Panc1 (cell line): ENCODE results near the gene MAP3K3. TPM values are rescaled to one million over a fixed set of nuclear protein-coding genes. Genes with fewer than 3 reads are reported as not detected.

Source experiments
- ATAC-seq: fragments of 200-7000 bp; cut with Tn5 transposase; 2 replicates; pipeline ENCODE4 v1.9.1; 2020; ENCODE audit warnings: mild to moderate bottlenecking, moderate library complexity
- BruUV-seq: library from RNA; stranded (reverse); fragments of 400-500 nt; replicated peaks from 2 replicates; lab custom pipeline; 2021; lab: Mats Ljungman, UMichigan
- CTCF ChIA-PET: fragments of 300-600 bp; sonication (Branson Sonifier 250); formaldehyde crosslinking; loops from one replicate; lab custom pipeline; 2022; ENCODE audit warnings: antibody characterized with exemption; lab: Charles Lee
- POLR2A ChIA-PET: fragments of 300-600 bp; sonication (Branson Sonifier 250); formaldehyde crosslinking; loops from one replicate; lab custom pipeline; 2022; ENCODE audit warnings: antibody characterized with exemption; lab: Charles Lee
- DNase-seq: peaks from one replicate; pipeline ENCODE4 v3.0.0-alpha.2; 2010; ENCODE audit warnings: low read depth, low spot score
- H3K27ac ChIP-seq: 2 replicates; pipeline ENCODE4 v1.5.1; 2011; ENCODE audit warnings: mild to moderate bottlenecking, low read length, inconsistent platforms
- H3K27me3 ChIP-seq: fragments of 200-500 bp; sonication (Bioruptor generic); 2 replicates; pipeline ENCODE4 v1.6.0; 2014; ENCODE audit warnings: low read length, inconsistent platforms; ENCODE audit not compliant: control insufficient read depth, insufficient read depth
- H3K36me3 ChIP-seq: fragments of 200-500 bp; sonication (Bioruptor generic); 2 replicates; pipeline ENCODE4 v1.5.1; 2014; ENCODE audit warnings: inconsistent platforms, mild to moderate bottlenecking, low read length, moderate library complexity; ENCODE audit not compliant: control insufficient read depth, insufficient read depth
- H3K4me1 ChIP-seq: 2 replicates; pipeline ENCODE4 v1.5.1; 2011; ENCODE audit warnings: inconsistent platforms, mild to moderate bottlenecking, low read length, moderate library complexity; ENCODE audit not compliant: control insufficient read depth, insufficient read depth
- H3K4me3 ChIP-seq, 2 experiments: 2 replicates each; pipeline ENCODE4 v1.5.1; 2011 to 2012; ENCODE audit warnings: low read depth in 2 of 2, low read length in 2 of 2, mild to moderate bottlenecking in 2 of 2, inconsistent platforms in 1 of 2, moderate library complexity in 1 of 2
- H3K9me3 ChIP-seq: fragments of 200-500 bp; sonication (Bioruptor generic); 2 replicates; pipeline ENCODE4 v1.5.1; 2014; ENCODE audit warnings: low read depth, mild to moderate bottlenecking, inconsistent platforms, low read length, moderate library complexity; ENCODE audit not compliant: control insufficient read depth, insufficient read depth
- POLR2AphosphoS5 ChIP-seq: IDR thresholded peaks from 2 replicates; pipeline ENCODE4 v1.6.1; 2012; ENCODE audit warnings: mild to moderate bottlenecking, low read depth, low read length, moderate library complexity
- SIN3A ChIP-seq: IDR thresholded peaks from 2 replicates; pipeline ENCODE4 v1.6.1; 2012; ENCODE audit warnings: low read depth, mild to moderate bottlenecking, low read length, moderate library complexity, borderline replicate concordance; ENCODE audit not compliant: insufficient read depth
- TCF7L2 ChIP-seq: IDR thresholded peaks from 2 replicates; pipeline ENCODE4 v1.6.1; 2011; ENCODE audit warnings: mild to moderate bottlenecking, low read depth, low read length, inconsistent platforms
- in situ Hi-C: cut with HindIII; loops from 2 replicates; pipeline ENCODE4 v1.10.0; 2016; ENCODE audit warnings: low sequenced_read_pairs, low pct_unique_long_range_greater_than_20kb
- intact Hi-C: fragments of 100-400 bp; cut with micrococcal nuclease; formaldehyde crosslinking; loops from one replicate; pipeline ENCODE4 v1.10.0; 2022; ENCODE audit not compliant: unreplicated experiment
- total RNA-seq: library from RNA; stranded (reverse); gene quantifications from one replicate; pipeline ENCODE4 v1.2.1, GENCODE V29; 2021; ENCODE audit not compliant: unreplicated experiment
- TF ChIP-seq, protein P1 (sequence below): fragments of 450-650 bp; IDR thresholded peaks from 2 replicates; pipeline ENCODE4 v1.5.1; 2017; ENCODE audit warnings: mild to moderate bottlenecking
- TF ChIP-seq, protein P2 (sequence below), 2 experiments: IDR thresholded peaks; 2 replicates each; pipeline ENCODE4 v1.6.1; 2011 to 2012; ENCODE audit warnings: low read depth in 2 of 2, control low read depth in 1 of 2, low read length in 1 of 2, mild to moderate bottlenecking in 1 of 2, moderate library complexity in 1 of 2; ENCODE audit not compliant: insufficient read depth in 1 of 2

The MAP3K3 gene
- total RNA-seq, 1 experiment from 2014 or later: 22.3 TPM

DNA sequence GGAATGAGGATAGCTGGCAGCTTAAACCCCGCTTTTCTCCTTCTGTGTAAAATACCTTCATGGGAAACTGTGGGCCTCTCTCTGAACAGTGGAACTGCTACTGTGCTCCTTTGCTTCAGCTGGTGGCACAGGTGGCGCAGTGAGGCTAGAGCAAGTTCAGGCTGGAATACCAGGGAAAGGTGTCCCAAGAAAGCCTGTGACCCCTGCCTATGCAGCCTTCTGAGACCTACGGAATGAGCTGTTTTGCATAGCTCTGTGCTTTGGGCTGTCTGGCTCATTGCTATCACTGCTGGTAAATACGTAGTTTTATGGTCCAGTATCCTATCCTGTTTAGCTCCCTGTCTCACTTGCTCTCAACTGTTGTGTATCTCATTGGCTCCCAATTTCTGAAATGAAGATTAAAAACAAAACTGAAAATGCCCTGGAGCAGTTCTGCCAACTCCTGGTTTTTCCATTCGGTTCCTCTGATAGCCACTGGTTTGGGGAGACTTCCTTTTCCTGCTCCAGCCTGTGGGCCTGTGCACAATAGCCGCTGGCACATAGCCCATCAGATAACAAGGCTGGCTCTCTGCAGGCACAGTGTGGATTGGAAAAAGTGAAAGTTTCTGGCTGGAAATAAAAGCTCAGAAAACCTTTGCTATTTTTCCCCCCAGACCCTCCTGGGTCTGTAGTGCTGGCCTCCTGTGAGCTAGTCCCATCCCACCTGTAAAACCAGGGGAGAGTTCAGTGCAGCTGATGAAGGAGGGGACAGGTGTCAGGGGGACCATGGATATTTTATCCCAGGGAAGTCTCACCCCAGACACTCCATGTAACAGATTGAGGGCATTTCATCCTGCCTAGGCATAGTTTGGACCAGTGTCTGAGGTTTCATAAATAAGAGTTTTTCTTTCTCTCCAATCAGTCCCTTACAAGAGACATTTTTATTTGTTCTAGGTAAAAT is 53.7 kb downstream of the MAP3K3 start:
- intact Hi-C loops: no loop called here
- BruUV-seq: no TSS peak
- no peaks in the 10 kb centered on the region for H3K36me3 ChIP-seq
- DNase-seq (no peak), ATAC-seq (peak; percentile 86)
- peaks cover 10% of the 10 kb centered on the region for H3K4me1 ChIP-seq
- no peaks in the 10 kb centered on the region for H3K9me3 ChIP-seq
- H3K27me3 ChIP-seq: no peaks in the 10 kb centered on the region
- in situ Hi-C loops: no loop called here
- peak overlapping the region; percentile 51 for H3K27ac ChIP-seq
- ChIA-PET CTCF (interaction anchor here (0.6 kb wide), 1 partner anchor 103 kb away, joined by 3 read pairs; no protein-coding TSS in a partner anchor), POLR2A (interaction anchor here (0.6 kb wide), 1 partner anchor 74 kb away, joined by 4 read pairs; no protein-coding TSS in a partner anchor)
- no peak for TF ChIP-seq POLR2AphosphoS5
- no peak for TF ChIP-seq SIN3A
- TF ChIP-seq, protein P1, sequence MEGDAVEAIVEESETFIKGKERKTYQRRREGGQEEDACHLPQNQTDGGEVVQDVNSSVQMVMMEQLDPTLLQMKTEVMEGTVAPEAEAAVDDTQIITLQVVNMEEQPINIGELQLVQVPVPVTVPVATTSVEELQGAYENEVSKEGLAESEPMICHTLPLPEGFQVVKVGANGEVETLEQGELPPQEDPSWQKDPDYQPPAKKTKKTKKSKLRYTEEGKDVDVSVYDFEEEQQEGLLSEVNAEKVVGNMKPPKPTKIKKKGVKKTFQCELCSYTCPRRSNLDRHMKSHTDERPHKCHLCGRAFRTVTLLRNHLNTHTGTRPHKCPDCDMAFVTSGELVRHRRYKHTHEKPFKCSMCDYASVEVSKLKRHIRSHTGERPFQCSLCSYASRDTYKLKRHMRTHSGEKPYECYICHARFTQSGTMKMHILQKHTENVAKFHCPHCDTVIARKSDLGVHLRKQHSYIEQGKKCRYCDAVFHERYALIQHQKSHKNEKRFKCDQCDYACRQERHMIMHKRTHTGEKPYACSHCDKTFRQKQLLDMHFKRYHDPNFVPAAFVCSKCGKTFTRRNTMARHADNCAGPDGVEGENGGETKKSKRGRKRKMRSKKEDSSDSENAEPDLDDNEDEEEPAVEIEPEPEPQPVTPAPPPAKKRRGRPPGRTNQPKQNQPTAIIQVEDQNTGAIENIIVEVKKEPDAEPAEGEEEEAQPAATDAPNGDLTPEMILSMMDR: no peak
- no peak for TF ChIP-seq TCF7L2
- TF ChIP-seq, protein P2, sequence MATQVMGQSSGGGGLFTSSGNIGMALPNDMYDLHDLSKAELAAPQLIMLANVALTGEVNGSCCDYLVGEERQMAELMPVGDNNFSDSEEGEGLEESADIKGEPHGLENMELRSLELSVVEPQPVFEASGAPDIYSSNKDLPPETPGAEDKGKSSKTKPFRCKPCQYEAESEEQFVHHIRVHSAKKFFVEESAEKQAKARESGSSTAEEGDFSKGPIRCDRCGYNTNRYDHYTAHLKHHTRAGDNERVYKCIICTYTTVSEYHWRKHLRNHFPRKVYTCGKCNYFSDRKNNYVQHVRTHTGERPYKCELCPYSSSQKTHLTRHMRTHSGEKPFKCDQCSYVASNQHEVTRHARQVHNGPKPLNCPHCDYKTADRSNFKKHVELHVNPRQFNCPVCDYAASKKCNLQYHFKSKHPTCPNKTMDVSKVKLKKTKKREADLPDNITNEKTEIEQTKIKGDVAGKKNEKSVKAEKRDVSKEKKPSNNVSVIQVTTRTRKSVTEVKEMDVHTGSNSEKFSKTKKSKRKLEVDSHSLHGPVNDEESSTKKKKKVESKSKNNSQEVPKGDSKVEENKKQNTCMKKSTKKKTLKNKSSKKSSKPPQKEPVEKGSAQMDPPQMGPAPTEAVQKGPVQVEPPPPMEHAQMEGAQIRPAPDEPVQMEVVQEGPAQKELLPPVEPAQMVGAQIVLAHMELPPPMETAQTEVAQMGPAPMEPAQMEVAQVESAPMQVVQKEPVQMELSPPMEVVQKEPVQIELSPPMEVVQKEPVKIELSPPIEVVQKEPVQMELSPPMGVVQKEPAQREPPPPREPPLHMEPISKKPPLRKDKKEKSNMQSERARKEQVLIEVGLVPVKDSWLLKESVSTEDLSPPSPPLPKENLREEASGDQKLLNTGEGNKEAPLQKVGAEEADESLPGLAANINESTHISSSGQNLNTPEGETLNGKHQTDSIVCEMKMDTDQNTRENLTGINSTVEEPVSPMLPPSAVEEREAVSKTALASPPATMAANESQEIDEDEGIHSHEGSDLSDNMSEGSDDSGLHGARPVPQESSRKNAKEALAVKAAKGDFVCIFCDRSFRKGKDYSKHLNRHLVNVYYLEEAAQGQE (IDR thresholded peaks at IDR 0.05; ENCODE audit: insufficient read depth in 1 of 2, low read depth in 2 of 2, low read length in 1 of 2): no peak
- 0 out of 4 replicates have a peak overlapping the region, but pooled peaks of 1 of the 2 experiments have one; percentile 11 for H3K4me3 ChIP-seq

DNA sequence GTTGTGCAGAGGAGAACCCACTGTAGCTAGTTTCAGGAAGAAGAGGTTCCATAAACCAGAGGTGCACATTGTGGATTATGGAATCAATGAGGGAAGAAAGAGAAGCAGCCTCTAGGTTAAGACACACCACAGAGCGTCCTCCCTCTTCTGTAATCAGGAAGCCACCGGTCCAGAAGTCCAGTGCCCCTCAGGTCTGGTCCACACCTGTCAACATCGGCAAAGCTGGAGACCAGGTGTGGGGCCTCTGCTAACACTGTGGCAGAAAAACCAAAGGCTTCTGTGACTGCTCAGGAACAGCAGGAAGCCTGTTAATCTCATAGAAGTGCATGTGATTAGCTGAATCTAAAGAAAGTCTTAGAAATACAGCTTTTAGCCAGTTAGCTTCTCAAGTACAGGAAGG is 54.4 kb downstream of the MAP3K3 start:
- CTCF ChIA-PET: no interaction called here
- in situ Hi-C loops: no loop called here
- ATAC-seq: no peak

More for the DNA sequence above, 54.4 kb downstream of the MAP3K3 start:
- DNase-seq: no peak
- Histone ChIP-seq H3K9me3 (no peaks in the 10 kb centered on the region), H3K4me3 (no peak overlapping the region), H3K27ac (no peak overlapping the region), H3K4me1 (peaks cover 10% of the 10 kb centered on the region), H3K36me3 (no peaks in the 10 kb centered on the region), H3K27me3 (no peaks in the 10 kb centered on the region)
- intact Hi-C loops: no loop called here
- TF ChIP-seq, protein P2 (IDR thresholded peaks at IDR 0.05; ENCODE audit: insufficient read depth in 1 of 2, low read depth in 2 of 2, low read length in 1 of 2): no peak
- no peak for TF ChIP-seq SIN3A
- TF ChIP-seq POLR2AphosphoS5: no peak
- no peak for TF ChIP-seq TCF7L2
- TF ChIP-seq, protein P1: no peak
- BruUV-seq: no TSS peak
- POLR2A ChIA-PET: no interaction called here
